GM19035 (cell line): Measurements from ENCODE around the gene ATP5ME.
"Not testable (repeated sequence)": the region's sequence is repeated elsewhere in the genome, so short reads cannot be mapped to it uniquely, and the experiment has no call there.

Experiments used
- ATAC-seq: cut with Tn5 transposase; IDR thresholded peaks from one replicate; pipeline ENCODE4 v1.9.1; 2021; ENCODE audit not compliant: unreplicated experiment

Gene ATP5ME

DNA sequence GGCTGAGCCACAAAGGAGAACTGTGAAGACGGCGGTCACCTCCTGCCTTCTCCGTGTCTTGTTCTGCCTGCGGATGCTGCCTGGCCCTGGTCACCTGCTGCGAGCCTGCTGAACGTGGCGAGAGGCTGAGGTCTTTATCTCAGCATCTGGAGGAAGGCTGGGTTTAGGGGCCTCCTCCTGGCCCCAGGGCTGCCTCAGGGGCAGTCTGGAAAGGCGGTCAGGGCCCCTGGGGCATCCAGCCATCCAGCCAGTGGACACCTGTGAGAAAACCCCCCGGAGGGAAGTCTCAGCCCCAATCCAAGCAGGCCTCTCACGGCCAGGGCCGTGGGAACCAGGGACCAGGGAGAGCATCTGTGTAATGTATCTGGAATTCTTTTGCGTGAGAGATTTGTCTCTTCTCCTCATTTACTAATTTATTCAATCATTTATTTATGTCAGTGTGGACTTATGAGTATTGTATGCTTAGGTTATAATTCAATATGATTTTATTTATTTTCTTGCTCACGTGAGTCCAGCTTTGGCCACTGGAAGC, 37.4 kb downstream of the ATP5ME start:
- no peak for ATAC-seq

DNA sequence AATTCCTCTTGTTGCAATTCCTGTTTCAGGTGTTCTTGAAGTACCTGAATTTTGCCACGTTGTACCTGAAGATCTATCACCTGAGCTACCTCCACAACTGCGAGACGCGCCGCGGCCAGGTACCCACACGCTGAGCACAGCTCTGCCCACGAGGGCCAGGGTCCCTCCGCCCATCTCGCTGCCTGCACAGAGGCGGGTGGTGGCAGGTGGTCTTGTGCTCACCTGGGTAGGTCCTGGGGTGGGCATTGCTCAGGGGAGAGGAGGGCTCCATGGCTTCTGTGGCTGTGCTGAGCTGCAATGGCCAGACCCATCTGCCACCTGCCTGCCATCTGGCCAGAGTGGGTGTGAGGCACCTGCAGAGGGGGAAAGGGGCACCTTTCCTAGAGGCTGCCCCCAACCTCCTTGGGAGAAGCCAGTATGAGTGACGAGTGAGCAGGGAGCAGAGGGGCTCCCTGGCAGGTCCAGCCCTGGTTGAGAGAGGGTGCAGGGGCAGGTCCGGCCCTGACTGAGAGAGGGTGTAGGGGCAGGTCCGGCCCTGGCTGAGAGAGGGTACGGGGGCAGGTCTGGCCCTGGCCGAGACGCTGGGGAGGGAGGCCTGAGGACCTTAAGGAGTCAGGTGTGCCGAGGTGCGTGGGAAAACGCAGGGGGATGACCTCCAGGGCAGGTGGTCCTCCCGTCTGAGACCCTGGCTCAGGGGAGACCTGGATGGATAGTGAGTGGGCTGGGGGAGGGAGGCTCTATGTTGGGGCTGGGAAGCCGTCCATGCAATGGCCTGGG, 38.0 kb downstream of the ATP5ME start:
- no peak for ATAC-seq

DNA sequence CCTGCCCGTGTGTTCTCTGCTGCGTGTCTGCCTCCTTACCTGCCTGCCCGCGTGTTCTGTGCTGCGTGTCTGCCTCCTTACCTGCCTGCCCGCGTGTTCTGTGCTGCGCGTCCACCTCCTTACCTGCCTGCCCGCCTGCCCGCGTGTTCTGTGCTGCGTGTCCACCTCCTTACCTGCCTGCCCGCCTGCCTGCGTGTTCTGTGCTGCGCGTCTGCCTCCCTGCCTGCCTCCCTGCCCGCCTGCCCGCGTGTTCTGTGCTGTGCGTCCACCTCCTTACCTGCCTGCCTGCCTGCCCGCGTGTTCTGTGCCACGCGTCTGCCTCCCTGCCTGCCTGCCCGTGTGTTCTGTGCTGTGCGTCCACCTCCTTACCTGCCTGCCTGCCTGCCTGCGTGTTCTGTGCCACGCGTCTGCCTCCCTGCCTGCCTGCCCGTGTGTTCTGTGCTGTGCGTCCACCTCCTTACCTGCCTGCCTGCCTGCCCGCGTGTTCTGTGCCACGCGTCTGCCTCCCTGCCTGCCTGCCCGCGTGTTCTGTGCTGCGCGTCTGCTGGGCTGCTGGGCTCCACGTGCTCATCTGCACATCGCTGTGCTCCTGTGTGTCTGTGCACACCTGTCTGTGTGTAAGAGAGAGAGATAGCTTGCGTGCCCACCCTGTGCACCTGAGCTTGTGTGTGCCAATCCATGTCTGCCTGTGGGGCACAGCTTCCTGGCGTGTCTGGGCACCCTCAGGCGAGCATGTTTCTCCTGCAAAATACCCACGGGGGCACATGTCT, 38.8 kb downstream of the ATP5ME start:
- ATAC-seq: not testable (repeated sequence)

DNA sequence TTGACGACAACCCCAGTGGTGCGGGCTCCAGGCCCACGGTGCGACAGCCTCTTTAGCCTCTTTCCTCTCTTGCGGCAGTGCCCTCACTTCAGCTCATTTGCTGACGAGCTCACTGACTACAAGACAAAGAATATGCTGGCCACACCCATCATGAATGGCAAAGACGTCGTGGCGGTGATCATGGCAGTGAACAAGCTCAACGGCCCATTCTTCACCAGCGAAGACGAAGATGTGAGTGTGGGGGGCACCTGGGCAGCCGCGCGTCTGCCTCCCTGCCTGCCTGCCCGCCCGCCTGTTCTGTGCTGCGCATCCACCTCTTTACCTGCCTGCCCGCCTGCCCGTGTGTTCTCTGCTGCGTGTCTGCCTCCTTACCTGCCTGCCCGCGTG, 39.5 kb downstream of the ATP5ME start:
- ATAC-seq: no peak

DNA sequence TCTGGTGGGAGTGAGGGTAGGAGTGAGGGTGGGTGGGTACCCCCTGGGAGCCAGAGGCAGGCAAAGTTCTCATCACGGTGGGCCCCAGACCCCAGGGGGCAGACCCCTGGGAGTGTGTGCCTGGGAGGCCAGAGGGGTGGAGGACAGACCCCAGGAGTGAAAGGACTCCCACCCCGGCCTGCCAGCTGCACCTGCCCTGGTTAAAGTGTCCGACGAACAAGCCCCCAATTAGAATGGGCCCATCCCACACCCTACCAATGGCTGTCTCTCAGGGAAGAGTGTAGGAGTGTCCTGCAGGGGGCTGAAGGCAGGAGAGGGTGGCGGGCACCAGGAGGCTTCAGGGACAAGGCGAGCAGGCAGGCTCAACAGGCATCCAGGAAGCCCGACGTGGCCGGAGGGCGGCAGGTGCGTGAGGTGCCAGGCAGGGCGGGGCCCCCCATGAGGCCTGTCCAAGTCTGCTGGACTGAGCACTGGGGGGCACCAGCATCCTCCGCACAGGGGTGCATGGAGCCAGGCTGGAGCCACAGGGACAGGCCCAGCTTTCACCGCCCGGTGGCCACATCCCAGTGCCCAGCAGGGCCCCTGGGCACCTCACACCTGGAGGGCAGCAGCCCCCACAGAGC, 40.0 kb downstream of the ATP5ME start:
- no peak for ATAC-seq

DNA sequence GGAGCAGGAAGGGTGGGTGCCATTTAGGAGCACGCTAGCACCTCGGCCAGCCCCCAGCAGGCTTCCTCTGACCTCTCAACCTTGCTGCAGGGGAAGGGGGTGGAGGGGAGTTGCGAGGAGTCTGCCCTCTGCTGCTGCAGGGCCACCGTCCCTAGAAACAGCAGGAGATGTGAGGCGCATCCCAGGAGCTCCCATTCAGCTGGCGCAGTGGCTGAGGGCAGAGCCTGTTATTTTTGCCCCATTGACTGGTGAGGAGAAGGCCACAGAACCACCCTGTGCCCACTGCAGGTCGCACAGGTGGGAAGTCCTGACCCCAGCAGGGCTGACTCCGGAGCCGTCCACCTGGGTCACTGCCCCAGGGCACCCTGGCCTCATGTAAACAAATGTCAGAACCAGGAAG, 40.7 kb downstream of the ATP5ME start:
- ATAC-seq: no peak

DNA sequence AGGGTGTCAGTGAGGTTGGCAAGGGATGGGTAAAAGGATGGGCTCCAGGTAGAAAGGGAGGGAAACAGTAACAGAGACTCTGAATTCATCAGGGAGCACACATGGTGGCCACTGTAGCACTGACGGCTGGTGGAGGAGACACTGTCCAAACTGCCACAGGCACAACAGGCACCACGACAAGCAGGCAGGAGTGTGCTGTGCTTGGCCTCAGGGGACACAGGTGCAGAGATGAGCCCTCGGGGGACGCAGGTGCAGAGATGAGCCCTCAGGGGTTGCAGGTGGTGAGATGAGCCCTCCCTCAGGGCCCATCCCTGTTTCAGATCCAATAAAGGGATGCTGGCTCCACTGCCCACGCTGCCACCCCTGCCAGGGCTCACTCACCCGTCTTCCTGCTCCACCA, 41.1 kb downstream of the ATP5ME start:
- ATAC-seq: no peak

DNA sequence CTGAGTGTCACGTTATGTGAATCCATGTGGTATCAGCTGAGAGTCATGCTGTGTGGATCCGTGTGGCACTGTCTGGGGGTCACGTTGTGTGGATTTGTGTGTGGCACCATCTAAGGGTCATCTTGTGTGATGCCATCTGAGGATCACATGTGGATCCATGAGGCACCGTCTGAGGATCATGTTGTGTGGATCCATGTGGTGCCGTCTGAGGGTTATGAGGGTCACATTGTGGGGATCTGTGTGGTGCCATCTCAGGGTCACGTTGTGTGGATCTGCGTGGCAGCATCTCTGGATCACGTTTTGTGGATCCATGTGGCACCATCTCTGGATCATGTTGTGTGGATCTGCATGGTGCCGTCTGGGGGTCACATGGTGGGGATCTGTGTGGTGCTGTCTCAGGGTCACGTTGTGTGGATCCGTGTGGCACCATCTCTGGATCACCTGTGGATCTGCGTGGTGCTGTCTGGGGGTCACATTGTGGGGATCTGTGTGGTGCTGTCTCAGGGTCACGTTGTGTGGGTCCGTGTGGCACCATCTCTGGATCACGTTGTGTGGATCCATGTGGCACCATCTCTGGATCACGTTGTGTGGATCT, 41.8 kb downstream of the ATP5ME start:
- ATAC-seq: no peak

DNA sequence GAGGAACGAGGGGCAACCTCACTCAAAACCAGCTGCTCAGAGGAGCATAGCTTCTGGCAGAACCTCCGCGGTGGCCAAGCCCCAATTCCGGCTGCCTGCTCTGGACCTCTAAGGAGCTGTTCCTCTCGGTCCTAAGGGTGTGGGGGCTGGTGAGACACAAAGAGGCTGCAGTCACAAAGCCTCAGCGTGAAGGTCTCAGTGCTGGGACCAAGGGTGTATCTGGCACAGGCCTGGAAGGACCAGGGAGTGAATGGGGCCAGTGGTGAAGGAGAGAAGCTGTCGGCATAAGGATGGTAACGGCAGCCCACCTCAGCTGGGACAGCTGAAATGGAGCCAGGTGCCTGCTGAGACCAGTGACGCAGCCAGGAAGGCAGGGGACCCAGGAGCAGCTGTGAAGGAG, 43.4 kb downstream of the ATP5ME start:
- ATAC-seq: no peak

DNA sequence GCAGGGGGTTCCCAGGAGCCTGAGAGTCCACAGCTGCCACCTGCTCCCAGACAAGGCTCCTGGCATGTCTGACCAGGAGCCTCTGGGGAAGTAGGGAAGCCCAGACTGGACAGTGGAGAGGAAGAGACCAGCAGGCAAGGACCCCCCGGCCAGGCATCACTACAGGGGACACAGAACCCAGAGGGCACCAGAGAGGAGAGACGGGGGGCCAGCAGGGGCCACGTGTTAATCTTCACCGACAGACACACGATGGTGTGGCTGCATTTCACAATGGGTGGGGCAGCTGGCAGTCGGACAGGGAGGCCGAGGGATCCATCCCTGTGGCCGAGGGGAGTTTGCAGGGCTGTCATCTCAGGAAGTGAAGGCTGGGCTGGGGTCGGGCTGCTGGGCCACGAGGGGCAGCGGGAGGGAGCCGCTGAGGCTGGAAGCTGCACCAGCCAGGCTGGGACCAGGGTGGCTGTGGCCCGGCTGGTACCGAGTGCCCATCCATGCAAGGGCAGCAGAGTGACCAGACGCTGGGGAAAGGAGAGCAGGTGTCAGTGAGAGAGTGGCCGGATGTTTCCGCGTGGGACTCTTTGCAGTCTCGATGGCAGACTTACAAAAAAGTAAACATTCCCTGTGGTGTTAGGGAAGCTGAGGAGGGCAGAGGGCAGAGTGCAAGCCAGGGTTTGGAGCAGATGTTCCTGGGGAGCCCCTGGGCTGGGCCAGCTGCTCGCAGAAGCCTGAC, 44.0 kb downstream of the ATP5ME start:
- no peak for ATAC-seq

DNA sequence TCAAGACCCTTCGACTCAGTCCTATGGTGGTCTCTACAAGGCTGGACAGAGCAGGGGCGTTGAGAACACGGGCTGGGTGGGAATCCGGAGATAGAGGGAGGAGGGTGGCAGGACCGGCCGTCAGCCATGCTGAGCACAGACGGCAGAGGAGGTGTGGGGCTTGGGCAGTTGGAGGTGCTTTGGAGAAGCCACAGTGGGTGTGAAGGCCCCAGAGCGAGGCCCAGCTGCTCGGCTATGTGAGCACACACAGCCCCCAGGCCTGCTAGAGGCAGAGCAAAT, 44.5 kb downstream of the ATP5ME start:
- ATAC-seq: no peak

DNA sequence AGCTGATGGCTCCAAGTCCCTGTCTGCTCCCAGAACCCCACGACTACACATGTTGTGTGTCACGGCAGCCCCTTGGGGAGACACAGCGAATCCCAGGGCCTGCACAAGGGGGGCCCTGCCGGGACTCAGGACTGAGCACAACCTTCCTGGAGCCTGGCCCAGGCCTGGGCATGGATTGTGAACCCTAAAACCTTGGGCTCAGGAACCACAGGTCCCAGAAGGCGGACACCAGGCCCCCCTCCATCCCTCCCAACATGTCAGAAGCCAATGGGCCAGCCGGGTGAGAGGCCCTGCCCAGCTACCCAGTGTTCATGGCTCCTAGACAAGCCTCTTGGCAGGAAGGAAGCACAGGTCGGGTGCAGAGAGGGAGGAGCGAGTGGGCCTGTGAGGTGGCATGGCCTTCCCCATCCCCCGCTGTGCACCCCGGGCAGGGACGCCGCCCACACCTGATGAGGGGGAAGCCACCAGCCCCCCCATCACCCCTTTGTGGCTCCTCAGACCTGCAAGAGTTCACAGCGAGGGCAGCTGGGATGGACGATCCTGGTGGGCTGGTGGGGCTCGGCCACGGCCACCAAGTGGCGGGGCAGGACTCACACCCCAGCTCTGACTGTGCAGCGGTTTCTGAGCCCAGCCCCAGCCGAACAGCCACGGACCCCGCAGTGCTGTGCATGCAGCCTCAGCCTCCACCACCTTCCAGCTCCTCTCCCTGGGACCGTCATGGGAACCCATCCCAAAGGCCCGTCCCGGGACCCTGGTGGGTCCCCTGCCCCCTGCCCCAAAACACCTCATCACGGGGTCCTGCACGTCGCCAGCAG, 45.0 kb downstream of the ATP5ME start:
- no peak for ATAC-seq

DNA sequence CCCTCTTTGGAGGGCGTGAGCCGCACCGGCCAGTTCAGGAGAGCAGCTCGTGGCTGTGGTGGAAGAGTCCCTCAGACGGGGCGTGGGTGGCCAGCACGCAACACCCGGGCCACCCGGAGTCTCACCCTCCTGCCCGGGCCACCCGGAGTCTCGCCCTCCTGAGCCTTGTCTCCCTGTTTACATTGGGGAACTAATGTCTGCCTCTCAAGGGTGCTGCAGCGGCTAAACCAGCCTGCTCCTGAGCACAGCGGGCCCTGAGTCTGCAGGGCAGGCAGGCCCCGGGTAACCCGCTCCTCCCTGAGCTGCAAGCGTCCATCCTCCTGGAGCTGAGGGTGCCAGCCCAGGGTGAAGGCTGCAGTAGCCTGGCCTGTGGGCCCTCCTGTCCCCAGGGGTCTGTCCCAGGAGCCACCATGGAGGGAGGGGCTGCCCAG, 45.8 kb downstream of the ATP5ME start:
- ATAC-seq: no peak

DNA sequence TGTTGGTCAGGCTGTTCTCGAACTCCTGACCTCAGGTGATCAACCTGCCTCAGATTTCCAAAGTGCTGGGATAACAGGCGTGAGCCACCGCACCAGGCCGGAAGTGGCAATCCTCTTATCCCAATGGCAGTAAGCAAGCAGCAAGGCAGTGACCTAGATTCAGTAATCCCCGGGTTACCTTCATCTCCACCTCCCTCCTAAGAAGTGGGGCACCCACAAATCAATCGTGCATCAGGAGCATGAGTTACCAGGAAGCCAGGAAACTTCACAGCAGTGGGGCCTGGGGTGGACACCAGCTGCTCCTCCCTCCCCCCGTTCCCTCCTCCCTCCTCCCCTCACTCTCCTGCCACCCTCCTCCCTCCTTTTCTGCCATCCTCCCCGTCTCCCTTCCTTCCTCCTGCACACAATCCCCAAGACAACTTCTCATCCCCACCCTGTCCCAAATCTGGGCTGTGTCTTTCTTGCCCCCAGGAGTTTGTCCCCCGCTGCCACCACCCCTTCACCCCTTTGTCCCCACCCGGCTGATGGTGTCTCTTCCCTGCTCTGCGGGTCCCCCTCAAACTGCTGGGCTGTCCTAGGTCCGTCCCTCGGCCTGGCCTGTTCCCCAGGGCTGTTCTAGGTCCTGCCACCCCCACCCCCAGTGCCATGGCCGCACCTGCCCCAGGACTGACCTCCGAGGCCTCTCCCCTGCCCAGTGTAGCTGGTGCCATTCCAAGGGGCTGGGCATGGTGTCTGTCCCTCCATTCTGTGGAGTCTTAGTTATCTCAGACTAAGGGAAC, 46.5 kb downstream of the ATP5ME start:
- ATAC-seq: no peak

DNA sequence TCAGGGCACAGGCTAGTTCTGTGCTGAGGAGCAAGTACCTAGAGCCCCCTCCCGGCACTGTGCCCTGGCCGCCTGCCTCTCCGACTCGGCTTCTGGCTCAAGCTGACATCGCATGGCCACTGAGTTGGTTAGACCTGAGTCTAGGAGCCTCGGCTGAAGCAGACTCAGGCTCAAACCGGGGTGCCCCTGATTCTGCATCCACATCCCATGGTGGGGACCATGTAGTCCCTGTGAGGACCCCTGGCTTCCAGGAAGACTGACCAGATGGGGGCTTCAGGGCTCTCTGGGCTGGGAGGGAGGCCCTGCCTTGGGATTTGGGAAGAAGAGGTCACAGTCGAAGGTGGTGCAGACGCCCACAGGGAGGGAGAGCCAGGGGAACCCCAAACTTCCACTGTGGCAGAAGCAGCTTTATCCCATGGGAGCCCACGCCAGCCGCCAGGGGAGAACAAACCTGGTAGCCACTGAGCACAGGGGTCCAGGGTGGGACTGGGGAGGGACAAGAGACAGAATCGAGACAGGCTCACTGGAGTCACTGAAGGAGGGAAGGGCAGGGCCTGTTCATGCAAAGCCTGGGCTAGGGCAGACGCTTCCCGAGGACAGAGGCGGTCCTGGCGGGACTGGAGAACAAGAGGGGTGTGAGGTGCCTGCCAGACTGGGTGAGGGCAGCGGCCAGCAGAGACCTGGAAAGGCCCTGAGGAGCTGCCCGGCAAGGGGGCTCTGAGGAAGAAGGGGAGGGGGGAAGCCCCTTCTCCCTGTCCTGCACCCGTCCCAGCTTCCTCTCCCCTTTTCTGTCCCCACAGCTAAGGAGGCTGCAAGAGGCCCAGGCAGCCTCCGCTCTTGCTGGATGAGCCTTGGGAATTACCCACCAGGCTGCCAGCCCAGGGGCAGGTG, 47.6 kb downstream of the ATP5ME start:
- no peak for ATAC-seq

DNA sequence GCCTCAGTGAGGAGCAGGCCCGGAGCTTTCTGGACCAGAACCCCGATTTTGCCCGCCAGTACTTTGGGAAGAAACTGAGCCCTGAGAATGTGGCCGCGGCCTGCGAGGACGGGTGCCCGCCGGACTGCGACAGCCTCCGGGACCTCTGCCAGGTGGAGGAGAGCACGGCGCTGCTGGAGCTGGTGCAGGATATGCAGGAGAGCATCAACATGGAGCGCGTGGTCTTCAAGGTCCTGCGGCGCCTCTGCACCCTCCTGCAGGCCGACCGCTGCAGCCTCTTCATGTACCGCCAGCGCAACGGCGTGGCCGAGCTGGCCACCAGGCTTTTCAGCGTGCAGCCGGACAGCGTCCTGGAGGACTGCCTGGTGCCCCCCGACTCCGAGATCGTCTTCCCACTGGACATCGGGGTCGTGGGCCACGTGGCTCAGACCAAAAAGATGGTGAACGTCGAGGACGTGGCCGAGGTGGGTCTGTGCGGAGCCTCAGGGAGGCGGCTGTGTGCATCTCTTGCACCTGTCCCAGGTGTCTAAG, 48.4 kb downstream of the ATP5ME start:
- ATAC-seq: no peak

DNA sequence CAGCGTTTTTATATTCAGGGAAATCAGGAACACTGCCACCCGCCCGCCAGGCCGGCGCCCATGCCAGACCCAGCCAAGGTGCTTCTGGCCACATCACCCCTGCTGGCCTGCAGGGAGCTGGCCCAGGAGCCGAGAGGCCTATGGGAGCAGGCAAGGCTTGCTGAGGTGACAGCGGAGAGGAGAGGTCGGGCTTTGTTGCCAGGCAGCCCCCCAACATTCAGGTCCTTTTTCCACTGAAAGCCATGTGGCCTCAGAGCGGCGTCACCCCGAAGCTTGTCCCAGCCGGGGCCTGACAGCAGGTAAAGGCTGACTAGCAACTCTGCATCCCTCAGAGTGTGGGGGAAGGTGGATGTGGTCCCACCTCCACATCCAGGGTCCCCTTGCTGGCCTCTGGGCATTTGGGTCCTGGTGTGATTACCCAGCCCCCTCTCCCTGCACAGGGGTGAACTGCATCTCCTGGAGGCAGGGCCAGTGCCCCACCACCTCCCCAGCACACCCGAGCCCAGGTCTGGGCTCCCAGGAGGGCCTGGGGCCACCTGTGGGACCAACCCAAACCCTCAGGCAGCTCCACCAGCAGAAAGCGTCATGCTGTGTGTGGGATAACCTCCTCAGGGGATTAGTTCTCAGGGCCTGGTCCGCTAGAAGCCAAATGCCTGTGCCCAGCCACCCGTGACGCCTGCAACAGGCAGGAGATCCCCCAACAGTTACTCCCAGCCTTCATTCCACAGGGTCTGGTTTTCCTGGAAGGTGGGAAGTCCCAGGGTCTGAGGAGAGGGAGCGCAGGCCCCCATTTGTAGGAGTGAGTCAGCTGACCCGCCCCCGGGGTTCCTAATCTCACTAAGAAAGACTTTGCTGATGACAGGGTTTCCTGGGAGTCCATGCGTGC, 49.1 kb downstream of the ATP5ME start, which contains the start of gene PDE6B:
Gene PDE6B, plus strand, starts transcription at position 869 of the 886 bp plus-strand sequence. CDS start 54 bp downstream, outside the sequence.
- no peak for ATAC-seq
